HK-2 (cell line): ENCODE data around the gene NFIC.
A peak's percentile ranks its signal among the peaks of the same experiment; 100 is the strongest.
"Not testable (repeated sequence)": the region's sequence is repeated elsewhere in the genome, so short reads cannot be mapped to it uniquely, and the experiment has no call there.

Source experiments
- DNase-seq: peaks from one replicate; pipeline ENCODE4 v3.0.0-alpha.2; 2018; ENCODE audit not compliant: unreplicated experiment

Gene NFIC

DNA sequence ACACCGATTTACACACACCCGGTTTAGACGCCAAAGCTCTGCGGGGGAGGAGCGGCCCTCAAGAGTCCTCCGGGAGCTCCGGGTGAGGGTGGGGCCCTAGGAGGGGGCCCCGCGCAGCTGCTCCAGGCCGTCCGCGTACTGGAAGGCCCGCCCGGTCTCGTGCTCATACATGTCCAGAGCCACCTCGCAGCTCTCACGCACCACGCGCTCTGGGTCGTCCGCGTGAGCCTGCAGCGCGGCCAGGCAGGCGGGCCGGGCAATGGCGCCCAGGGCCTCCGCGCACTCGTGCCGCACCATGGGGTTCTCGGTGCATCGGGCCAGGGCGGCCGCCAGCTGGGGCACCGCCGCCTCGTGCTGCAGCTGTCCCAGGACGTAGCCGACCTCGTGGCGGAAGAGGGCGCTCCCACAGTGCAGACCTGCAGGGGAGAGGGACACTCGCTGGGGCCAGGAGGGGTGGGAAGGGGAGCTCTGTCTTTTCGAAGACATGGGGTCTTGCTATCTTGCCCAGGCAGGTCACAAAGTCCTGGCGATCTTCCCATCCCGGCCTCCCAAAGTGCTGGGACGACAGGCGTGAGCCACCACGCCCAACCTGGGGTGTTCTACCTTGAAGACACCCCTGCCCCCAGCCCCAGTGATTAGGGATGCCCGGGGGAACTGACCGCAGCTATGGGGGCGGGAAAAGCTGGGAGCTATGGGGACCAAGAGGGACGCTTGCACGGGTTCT lies 125.2 kb downstream of the NFIC start:
- DNase-seq: no peak

DNA sequence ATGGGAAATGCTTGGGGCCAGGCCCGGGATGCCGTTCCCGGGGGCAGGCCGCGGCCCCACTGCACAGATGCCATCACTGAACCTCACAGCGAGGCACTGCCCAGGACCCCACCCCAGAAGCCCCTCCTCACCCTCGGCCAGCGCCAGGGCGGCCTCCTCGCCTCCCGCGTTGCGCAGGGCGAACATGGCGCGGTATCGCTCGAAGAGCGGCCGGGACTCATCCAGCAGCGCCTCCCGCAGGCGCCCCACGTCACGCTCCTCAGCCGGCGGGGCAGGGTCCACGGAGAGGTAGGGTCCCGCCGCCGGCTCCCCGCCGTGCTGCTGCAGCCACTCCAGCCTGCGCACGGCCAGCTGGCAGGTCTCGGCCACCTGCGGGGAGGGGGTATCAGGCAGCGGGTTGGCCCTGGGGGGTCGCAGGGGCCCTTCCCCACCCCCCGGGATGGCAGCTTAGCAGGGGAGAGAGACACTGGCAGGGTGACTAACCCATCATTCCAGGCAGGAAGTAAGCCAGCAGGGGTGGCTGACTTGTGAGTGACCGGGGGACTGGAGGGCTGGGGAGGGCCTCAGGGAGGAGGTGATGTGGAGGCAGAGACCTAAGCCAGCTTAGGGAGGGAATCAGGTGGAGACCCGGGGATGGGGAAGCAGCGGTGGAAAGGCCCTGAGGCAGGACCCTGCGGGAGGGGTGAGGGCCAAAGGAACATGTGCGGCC lies 125.9 kb downstream of the NFIC start:
- no peak for DNase-seq

DNA sequence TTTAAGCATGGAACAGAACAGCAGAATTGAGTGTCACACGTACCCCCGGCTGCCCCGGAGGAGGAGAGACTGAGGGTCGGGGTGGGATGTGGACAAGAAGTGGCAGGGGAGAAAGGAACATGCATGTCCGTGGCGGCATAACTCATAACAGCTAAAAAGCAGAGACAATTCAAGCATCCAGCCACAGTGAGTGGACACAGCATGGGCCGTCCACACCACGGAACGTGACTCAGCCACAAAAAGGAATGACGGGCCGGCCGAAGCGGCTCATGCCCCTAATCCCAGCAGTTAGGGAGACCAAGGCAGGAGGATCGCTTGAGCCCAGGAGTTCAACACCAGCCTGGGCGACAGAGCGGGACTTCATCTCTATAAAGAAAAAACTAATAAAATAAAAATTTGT lies 126.5 kb downstream of the NFIC start:
- DNase-seq: no peak

DNA sequence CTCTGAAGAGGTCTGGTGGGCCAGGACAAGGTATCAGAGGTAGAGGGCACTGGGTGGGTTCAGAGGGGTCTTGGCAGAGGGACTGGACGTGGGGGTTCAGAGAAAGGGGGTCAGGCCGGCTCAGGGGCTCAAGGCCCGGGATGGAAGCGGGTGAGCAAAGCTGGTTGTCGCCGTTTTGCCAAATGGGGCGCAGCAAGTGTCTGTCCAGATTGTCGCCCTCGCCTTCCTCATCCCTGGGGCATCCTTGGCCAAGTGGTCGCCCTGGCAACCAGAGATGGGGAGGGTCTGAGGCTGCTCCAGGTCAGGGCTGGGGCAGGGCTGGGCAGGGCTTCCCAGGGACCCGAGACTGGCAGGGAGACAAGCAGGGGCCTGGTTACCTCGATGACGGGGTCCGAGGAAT lies 127.3 kb downstream of the NFIC start:
- no peak for DNase-seq

DNA sequence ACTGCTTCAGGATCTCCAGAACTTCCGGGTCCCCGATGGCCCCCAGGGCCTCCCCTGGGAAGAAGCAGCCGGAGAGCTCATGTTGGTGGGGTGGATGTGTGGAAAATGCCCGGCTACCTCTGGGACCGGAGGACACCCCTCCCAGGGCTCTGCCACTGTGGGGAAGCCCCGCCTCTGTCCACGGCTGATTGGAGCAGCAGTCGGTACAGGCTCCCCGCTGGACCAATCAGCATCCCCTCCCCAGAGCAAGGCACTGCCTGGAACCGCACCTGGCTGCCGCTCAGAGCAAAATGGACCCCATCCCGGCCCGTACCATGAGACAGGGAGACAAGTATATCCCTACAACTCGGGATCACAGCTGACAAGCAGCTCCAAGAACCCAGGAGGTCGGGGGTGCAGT lies 127.7 kb downstream of the NFIC start:
- DNase-seq: no peak

DNA sequence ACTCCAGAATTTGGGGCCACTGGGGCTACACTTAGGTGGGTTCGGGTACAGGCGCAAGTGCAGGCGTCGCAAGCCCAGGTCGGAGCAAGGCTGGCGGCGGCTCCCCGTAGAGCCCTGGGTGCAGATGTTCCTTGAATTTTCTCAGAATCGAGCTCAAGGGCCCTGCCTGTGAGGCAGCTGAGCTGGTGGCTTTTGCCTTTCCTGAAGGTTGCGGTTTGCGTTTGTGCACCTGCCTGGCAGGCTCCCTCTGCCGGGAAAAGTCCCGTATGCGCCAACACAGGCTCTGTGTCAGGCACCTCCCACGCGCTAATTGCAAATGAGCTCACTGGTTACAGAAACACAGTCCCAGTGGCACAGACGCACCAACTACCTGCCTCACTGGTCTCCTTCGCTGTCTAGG lies 128.2 kb downstream of the NFIC start:
- no peak for DNase-seq

DNA sequence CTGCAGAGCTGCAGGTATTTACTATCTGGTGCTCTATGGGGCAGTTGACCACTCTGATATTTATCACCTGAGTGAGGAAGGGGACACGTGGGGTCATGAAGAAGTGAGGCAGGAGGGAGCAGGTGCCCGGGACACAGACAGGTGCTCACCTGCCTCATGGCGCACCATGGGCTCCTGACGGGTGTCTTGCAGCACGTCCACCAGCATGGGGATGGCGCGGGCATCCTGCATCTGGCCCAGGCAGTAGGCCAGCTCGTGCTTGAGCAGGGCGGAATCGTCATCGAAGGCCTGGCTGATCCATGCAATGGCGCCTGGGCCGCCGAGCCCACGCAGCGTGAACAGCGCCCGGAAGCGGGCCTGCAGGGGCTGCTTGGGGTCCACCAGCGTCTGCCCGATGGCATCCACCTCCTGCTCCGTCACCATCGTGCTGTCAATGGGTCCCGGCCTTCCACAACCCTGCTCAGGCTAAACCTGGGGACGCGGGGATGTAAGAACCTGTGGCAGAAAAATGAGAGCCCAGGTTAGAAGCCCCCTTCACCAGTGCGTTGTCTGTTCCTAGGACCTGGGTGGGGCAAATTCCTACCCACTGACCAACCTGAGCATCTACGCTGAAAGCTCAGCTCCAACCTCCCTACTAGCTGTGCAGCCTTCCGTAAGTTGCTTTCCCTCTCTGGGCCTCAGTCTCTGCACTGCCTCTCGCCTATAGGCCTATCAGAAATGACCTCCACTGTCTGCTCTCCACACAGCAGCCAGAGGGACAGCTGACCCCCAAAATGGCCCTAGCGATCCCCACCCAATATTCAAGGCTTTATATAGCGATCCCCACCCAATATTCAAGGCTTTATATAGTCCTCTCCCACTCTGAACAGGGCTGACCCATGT lies 130.2 kb downstream of the NFIC start:
- DNase-seq: no peak

DNA sequence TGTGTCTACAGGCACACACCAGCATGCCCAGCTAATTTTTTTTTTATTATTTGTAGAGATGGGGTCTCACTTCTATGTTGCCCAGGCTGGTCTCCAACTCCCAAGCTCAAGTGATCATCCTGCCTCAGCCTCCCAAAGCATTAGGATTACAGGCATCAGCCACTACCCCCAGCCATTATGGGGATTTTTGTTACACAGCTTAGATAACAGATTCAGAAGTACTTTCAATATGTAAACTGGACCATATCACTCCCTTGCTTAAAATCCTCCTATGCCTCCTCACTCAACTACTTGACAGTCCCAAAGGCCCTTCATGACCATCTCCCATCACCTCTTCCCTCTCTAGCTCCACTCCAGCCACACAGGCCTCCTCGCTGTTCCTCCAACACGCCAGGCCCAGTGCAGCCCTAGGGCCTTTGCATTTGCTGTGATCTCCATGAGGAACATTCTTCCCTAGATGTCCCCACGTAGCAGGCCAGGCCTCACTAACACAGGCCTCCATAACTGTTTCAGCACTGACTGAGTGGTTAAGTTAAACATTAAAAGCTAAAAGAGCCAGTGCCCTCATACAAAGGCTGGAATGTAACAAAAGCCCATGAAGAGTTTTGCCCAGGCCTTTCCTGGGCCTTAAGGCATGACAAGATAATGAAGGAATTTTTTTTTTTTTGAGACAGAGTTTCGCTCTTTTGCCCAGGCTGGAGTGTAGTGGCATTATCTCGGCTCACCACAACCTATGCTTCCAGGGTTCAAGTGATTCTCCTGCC lies 131.6 kb downstream of the NFIC start:
- no peak for DNase-seq

DNA sequence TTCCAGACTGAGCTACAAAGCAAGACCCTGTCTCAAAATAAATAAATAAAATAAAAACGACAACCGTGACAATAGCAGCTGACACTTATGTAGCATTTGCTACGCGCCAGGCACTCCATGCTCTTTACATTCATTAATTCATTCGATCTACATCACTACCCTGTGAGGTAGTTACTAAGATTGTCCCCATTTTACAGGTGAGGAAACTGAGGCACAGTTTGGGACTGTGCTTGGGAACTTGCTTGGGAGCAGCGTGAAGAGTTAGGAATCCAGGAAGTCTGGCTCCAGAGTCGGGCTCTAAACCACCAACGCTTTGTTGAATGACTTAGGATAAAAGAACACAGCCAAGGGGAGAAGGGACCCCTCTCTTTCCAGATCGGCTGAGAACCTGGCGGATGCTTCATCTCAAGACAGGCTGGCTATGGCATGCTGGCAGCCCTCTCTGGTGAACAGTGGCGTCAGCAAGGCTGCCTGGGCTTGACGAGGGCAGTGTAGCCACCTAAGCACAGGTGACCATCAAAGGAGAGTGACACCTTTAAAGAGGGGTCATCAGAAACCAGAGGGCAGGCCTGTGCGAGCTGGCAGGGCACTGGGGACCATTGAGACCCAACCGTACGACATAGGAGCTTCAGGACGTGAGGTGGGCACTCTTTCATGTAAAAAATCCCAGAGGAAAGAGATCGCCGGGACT lies 133.5 kb downstream of the NFIC start:
- no peak for DNase-seq

DNA sequence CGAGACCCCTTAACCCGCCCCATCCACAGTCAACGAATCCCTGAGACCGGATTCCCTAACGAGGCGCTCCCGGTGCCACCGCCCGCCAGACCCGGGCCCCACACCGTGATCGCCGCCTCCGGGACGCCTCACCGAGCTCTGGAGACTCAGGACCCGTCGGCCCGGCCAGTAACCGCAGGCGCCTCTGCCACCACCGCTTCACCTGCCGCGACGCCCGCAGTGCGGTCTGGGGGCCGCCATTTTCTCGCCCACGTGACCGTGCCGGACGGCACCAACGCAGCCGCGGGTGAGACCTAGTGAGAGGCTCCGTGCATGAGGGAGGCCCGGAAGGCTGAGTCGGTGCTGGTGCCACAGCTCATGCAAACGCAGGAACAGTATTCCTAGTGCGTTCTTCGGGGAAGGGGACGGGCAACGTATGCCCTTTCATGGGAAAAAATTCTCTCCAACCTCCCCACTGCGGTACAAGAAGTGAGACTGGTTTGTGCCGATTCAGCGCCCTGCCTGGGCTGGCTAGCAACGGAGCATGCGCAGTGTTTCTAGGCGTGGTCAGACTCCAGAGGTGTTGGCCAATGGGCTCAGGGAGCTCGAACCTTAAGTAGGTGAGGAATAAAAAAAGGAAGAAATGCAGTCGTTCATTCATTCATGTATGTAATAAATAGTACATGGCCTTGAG lies 134.2 kb downstream of the NFIC start, which contains the start of gene DOHH:
Gene DOHH (minus strand): TSS at position 246 of the 673 bp plus-strand sequence. CDS start 3,860 bp downstream, outside the sequence.
- DNase-seq: peak; percentile 96

DNA sequence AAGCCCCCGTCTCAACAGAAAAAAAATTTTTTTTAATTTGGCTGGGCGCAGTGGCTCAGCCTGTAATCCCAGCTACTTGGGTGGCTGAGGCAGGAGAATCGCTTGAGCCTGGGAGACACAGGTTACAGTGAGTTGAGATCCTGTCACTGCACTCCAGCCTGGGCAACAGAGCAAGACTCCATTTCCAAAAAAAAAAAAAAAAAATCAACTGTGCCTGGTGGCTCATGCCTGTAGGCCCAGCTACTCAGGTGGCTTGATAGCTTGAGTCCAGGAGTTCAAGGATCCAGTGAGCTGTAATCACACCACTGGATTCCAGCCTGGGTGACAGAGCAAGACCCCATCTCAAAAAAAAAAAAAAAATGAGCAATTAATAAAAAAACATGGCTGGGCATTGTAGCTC lies 135.4 kb downstream of the NFIC start:
- no peak for DNase-seq

DNA sequence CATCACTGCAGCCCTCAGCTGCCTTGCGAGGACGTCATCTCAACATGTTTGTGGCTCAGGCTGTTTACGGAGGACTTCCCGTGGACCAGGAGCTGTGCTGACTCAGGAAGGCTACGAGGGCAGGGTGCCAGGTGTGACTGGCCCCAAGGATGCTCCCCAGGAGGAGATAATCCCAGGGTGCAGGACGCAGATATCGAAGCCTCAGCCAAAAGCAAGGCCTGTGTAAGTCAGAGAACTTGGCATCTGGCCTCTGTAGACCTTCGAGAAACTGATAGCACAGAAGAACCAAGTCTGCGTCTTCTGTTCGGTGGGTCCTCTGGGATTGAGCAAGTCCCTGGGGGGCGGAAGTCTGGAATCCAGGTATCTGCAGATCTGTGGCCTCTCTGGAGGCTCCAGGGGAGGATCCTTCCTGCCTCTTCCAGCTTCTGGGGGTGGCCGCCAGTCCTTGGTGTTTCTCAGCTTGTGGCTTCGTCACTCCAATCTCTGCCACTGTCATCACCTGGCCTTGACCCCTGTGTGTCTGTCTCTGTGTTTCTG lies 136.7 kb downstream of the NFIC start:
- no peak for DNase-seq

DNA sequence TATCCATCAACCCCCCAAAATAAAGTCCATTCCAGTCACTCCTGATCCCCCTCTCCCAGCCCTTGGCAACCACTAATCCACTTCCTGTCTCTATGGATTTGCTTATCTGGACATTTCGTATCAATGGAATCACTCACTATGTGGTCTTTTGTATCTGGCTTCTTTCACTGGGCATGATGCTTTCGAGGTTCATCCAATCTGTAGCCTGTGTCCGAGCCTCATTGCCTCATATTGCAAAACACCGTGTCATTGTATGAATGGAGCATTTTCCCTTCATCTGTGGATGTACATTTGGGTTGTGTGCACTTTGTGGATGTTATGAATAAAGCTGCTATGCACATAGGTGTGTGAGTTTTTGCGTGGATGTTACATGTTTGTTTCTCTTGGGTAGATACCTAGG lies 138.4 kb downstream of the NFIC start:
- no peak for DNase-seq

DNA sequence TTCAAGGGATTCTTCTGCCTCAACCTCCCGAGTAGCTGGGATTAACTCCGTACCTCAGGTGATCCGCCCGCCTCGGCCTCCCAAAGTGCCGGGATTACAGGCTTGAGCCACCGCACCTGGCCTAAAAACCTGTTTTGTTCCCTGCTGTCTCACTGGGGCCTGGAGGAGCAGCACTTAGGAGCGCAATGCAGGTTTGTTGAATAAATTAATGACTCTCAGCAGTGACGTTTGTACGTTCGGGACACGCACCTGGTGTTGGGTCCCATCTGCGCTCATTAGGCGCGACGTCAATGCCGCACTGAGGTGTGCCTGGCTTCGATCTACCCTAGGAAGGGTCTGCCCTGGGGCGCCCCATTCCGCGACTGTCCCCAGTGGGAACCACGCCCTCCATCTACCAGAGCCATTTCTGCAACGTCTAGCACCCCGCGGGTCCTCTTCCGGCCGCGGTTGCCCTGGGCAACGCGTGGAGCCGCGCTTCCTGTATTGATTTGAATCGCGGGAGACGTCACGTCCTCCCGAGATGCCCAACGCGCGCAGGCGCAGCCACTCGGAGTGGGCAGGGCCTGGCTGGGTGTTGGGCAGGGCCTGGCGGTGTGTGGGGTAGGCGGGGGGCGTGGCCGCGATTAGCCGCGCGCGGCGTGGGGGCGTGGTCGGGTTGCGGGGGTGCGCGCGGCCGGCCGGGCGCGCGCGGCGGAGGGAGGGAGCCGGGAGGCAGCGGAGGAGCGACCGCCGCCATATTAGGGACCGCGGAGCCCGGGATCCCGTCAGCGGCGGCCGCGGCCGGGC lies 139.4 kb downstream of the NFIC start, which contains the start of gene FZR1:
Gene FZR1 (plus strand): TSS at position 714 of the 786 bp plus-strand sequence. CDS start 16,679 bp downstream, outside the sequence.
- peak; percentile 100 for DNase-seq

DNA sequence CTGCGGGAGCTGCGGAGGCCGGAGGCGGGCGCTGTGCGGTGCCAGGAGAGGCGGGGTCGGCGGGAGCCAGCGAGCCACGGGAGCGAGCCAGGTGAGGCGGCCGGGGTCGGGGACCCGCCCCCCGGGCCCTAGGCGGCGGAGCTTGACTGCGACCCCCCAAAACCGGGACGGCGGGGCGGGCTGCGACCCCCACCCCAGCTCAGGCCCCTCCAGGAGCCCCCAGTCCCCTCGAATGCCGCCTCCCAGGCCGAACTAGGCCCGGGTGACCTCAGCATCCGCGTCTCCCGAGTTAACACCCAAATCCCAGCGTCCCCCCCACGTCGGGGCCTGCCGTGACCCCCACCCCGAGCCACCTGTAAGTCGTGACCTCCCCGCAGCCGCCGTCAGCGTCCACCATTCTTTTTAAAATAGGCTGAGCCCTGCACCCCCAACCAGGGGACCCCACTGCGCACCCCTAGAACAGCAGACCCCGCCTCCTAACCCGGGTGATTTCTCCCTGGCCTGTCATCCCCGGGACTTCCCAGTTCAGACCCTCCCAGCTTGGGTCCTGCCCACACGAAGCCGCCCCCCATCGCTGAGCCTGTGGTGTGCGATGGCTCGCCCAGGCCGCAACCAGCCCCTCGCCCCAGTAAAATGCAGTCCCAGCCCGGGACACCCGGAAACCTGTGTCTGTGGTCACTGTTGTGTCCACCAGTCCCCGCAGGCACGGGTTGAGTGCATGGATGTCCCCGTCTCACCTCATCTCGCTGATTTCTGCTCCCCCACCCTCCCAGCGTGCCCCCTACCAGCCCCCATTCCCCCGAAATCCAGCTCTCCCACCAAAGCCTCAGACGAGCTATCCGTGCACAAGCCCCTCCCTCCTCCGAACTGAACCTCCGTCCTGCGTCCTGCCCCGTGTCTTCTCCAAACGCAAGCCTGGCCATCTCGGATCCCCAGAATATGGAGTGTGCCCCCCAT lies 140.3 kb downstream of the NFIC start:
- DNase-seq: no peak

DNA sequence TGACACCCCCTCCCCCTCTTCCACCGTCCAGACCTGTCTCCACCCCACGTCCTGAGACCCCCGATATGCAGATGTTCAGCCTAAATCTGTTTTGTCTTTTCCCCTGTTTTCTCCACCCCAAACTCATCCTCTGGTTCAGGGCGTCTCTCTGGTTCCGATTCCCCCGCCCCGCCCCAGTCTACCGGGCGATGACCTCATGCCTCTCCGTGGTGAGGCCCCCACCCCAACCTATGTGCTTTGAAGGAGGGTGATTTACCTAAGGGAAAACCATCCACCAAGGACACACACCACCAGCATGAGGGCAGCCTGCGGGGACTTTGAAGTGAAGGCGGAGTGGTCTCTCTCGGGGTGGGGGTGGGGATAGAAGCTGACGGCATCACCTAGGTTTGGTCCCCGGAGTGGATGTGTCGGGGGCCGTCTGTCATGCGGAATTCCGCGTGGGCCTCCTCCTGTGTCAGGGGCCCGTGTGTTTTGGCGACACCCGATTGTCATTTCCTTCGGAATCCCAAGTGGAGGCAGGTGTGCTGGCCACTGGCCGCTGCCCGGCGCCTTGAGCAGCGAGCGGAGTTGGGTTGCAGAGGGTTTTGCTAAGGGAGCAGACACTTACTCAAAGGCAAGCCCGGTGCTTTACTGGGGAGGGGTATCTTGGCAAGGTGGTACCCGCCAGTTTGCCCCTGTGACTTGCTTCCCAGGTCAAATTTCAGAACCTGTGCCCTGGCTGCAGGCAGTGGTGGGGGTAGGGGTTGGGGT lies 141.2 kb downstream of the NFIC start:
- no peak for DNase-seq

DNA sequence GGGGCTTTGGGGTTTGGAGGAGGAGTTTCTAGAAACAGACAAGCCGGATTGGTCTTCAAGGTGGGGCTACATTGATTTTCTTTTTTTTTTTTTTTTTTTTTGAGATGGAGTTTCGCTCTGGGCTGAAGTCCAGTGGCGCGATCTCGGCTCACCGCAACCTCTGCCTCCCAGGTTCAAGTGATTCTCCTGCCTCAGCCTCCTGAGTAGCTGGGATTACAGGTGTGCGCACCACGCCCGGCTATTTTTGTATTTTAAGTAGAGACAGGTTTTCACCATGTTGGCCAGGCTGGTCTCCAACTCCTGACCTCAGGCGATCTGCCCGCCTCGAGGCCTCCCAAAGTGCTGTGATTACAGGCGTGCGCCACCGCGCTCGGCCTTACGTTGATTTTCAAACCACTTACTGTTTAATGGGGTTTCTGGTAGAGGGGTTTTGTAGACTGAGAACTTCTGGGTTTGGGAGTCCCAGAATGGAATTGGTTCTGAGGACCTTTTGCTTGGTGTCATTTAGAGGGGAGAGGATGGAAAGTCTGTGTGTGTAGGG lies 141.8 kb downstream of the NFIC start:
- not testable (repeated sequence) for DNase-seq
